Measurements from ENCODE around the gene ACO2. TPM values are rescaled to one million over a fixed set of nuclear protein-coding genes. Genes with fewer than 3 reads are reported as not detected.

The ACO2 gene
- total RNA-seq, 4 donors from 2014 or later = 78.7 to 218 (median 90.0) TPM

GRCh38 chr22:41504816-41505215 lies 35.9 kb downstream of the ACO2 start:
- TF ChIP-seq CTCF (IDR thresholded peaks at IDR 0.05; ENCODE audit: low read depth) = no peak

GRCh38 chr22:41505511-41506220 lies 36.7 kb downstream of the ACO2 start:
- no peak for TF ChIP-seq CTCF (IDR thresholded peaks at IDR 0.05; ENCODE audit: low read depth)

GRCh38 chr22:41507330-41508063 lies 38.6 kb downstream of the ACO2 start:
- TF ChIP-seq CTCF (IDR thresholded peaks at IDR 0.05; ENCODE audit: low read depth) = no peak

- TF ChIP-seq CTCF (IDR thresholded peaks at IDR 0.05; ENCODE audit: low read depth) = no peak
These were observed 39.9 kb downstream of the ACO2 start for GRCh38 chr22:41508770-41509170.

GRCh38 chr22:41511521-41511968 lies 42.6 kb downstream of the ACO2 start:
- TF ChIP-seq CTCF (IDR thresholded peaks at IDR 0.05; ENCODE audit: low read depth) = no peak

GRCh38 chr22:41512421-41513194 lies 43.7 kb downstream of the ACO2 start:
- TF ChIP-seq CTCF (IDR thresholded peaks at IDR 0.05; ENCODE audit: low read depth) = no peak

GRCh38 chr22:41513391-41513790 lies 44.5 kb downstream of the ACO2 start:
- no peak for TF ChIP-seq CTCF (IDR thresholded peaks at IDR 0.05; ENCODE audit: low read depth)

Data from subcutaneous adipose tissue (tissue), 4 donors.